ENCODE results near the gene ZDHHC3.

ZDHHC3 gene

DNA sequence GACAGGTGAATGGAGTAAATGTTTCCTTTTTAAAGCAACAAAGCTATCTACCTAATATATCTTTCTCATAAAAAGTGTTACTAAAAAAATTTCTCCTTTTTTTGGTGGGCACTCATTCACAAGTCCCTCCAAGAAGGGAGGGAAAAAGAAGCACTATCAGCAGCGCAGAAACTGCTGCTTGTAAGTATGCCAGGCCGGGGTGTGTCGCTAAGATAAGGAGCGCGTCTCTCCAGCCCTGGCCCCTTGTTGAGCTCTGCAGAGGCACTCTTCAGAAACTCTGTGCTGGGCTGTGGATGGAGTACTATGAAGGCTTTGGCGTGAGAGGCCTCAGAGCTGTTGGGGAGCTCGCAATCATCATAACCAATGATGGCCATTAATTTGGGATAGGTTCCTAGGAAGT lies 49.1 kb downstream of the ZDHHC3 start:
- no peak for DNase-seq (ENCODE audit: low read depth, low spot score)

DNA sequence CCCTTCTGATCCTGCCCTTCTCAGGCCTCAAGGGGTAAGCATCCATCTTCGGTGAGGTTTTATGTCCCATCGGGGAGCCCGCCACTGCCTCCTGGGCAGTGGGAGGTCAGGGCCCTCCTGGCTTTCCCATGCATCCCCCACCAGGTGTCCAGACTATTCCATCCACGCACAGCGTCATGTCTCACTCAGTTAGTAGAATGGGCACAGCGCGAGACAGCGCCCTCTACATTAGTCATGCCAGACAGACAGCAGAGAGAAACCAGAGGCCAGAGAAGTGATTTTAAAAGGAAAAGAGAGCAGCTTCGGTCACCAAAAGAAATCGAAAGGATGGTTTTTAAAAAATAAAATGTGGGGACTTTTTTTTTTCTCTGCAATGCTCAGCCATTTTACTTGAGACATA lies 49.8 kb downstream of the ZDHHC3 start:
- no peak for DNase-seq (ENCODE audit: low read depth, low spot score)

- DNase-seq (ENCODE audit: low read depth, low spot score): no peak
These were observed 51.4 kb downstream of the ZDHHC3 start for GRCh38 chr3:44924457-44925084.

DNA sequence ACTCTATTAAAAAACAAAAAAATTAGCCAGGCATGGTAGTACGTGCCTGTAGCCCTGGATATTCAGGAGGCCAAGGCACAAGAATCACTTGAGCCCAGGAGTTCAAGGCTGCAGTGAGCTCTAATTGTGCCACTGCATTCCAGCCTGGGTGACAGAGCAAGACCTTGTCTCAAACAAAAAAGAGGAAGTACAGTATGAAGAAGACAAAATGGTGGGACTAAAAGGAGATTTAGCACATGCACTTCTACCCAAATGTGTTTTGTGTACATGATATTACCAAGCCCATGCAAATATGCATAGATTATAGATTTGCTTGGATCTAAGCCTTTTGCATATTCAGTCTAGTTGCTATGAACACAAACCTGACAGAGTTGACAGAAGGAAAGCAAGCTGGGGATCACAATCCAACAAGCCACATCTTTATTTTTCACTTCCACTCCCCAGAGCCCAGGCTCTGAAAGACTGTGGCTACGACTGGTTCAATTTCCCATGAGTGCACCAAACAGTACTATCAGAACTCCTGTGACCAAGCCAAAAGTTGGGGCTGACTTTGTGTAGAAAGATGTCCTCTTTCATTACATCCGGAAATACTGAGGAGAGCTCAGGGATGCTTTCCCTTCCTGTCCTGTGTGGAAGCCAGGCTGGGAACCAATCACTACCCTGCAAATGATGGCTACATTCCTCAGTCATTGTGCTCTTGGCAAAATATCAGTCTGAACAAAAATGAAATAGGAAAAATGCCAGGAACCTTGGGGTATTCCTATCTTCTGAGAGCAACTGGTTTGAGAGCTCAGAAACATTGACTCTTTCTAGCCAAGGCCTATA lies 52.1 kb downstream of the ZDHHC3 start:
- DNase-seq (ENCODE audit: low read depth, low spot score): no peak

GRCh38 chr3:44920081-44920480 lies 55.9 kb downstream of the ZDHHC3 start:
- DNase-seq (ENCODE audit: low read depth, low spot score): no peak

- DNase-seq (ENCODE audit: low read depth, low spot score): no peak
These were observed 57.4 kb downstream of the ZDHHC3 start for GRCh38 chr3:44918581-44918980.

DNA sequence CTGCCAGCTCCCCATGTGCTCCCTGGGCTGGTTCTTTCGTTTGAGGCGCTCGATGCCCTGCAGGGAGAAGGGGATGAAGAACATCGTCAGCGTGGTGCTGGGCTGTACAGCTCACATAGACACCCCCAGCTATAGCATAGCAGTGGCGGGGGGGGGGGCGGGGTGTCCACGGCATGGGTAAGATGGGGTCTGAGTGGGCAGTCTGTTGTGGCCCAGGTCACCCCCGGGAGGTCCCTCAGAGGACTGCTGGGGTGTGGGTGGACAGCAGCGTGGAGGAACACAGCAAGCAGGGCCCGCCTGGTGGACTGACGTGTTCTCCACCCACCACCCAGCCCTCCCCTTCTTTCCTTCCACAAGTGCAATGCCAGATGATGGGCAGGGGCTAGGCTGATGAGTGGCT lies 57.9 kb downstream of the ZDHHC3 start:
- DNase-seq (ENCODE audit: low read depth, low spot score): no peak

DNA sequence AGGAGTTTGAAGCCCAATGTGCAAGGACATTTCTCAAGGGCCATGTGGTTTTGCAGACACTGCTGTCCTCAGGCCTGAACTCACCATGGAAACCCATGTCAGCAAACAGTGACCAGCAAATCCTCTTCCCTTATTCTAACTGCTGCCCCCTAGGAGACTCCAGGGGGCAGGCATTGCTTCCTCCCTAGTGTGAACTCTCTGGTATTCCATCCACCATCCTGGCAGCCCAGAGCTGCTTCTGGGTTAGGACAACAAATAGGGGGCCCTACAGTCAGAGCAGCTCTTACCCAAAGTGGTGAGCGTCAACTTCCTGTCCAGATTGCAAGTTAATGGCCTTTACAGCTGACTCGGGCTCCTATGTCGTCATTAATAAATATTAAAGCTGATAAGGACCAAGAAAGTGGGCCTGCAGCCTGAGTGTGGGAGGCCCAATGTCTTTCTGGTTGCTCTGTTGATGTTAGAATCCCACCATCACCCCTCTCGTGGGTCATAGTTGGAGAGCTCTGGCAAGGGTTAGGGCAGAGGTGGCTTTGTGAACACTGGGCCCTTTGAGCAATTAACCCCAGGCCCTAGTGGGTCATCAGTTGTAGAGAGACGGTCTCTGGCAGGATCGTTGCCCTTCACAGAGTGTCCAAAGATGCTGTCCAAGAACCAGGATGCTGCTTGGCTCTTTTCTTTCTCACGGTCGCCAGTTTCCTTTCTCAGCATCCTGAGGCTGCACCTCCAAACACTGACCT lies 60.1 kb downstream of the ZDHHC3 start:
- DNase-seq (ENCODE audit: low read depth, low spot score): no peak

DNA sequence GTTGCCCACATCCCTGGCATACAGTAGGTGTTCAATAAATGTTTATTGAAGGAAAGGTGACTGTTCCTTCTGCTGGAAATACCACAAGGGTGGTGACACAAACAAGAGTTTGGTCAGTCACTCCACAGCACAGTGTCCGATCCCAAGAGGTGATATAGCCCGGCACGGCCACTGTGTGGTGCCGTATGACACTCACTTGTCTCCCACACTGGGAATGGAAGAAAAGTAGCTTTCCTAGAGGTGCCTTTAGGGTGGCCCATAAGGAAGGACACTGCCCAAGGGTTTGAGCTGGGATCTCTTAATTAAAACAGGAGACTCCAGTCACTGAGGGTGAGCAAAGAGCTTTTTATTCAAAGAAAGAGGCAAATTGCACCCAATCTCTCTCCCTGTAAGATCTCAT lies 61.0 kb downstream of the ZDHHC3 start:
- DNase-seq (ENCODE audit: low read depth, low spot score): no peak

- DNase-seq (ENCODE audit: low read depth, low spot score): peak; percentile 33
These were observed 62.0 kb downstream of the ZDHHC3 start for GRCh38 chr3:44913868-44914468.

DNA sequence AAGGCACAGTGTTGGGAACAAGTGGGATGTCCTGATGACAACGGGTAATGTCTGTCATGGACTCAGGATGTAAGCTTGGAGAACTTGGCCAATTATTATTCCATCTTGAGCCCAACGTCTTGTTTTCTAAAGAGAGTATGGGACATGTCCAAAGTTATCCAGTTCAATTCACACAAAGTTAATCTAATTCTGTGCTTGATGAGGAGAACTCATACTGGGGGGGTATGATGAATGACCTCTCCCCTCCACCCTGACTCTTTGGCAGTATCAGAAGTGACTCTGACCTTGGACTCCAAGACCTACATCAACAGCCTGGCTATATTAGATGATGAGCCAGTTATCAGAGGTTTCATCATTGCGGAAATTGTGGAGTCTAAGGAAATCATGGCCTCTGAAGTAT lies 65.3 kb downstream of the ZDHHC3 start:
- no peak for DNase-seq (ENCODE audit: low read depth, low spot score)

GRCh38 chr3:44909063-44909462 lies 66.9 kb downstream of the ZDHHC3 start:
- no peak for DNase-seq (ENCODE audit: low read depth, low spot score)

DNA sequence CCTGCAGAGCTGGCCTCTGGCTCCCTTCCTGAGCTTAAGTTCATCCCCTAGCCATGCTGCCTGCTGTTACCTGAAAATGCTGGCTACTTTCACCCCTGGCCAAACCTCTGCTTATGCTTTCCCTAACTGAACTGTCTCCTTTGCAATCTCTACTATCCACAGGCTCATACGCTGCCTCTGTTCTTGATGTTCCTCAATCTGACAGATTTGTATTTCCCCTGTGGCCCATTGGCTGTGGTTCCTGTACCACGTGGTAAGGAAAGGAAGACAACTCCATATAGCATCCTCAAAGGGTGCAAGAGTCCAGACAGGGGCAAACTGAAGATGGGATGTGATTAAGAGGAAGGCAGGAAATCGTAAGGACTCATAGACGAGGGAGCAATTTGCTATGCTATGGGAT lies 68.4 kb downstream of the ZDHHC3 start:
- no peak for DNase-seq (ENCODE audit: low read depth, low spot score)

DNA sequence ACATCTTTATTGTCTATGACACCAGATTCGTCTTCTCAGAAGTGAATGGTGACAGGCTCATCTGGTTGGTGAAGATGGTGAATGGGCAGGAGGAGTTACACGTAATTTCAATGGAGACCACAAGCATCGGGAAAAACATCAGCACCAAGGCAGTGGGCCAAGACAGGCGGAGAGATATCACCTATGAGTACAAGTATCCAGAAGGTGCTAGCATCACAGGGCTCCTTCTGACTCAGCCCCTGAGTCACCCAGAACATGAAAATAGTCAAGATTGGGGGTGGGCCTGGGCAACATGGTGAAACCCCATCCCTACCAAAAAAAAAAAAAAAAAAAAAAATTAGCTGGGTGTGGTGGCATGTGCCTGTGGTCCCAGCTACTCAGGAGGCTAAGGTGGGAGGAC lies 69.0 kb downstream of the ZDHHC3 start:
- DNase-seq (ENCODE audit: low read depth, low spot score): no peak

DNA sequence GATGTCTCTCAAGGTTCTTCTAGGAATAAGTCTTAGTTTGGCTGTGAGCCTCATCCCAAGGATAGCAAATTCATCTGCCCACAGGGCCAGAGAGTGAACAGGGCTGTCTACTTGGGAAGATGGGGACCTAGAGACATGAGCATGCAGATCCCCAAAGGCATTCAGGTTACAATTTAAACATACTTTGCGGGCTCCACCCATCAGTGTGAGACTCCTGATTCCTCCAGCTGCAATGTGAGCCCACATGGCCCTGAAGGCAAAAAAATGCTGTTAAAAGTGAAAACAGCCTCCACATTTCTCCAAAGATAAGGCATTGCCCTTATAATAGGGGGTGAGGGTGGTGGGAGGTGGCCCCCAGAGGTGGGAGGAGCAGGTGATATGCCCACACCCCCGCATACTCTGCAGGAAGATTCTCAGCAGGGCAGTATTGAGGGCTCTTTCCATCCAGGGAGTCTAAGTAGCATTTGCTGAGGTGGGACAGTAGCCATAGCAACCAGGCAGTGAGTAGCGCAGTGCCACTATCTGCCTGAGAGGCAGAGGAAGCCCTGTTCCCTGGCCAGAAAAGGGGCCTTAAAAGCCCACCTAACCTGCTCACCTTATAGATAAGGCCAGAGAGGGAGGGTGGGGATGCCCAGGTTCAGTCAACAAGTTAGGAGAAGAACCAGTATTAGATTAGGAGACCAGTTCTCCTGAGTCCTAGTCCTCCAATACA lies 70.4 kb downstream of the ZDHHC3 start:
- DNase-seq (ENCODE audit: low read depth, low spot score): no peak

GRCh38 chr3:44903751-44904150 lies 72.2 kb downstream of the ZDHHC3 start:
- DNase-seq (ENCODE audit: low read depth, low spot score): no peak

DNA sequence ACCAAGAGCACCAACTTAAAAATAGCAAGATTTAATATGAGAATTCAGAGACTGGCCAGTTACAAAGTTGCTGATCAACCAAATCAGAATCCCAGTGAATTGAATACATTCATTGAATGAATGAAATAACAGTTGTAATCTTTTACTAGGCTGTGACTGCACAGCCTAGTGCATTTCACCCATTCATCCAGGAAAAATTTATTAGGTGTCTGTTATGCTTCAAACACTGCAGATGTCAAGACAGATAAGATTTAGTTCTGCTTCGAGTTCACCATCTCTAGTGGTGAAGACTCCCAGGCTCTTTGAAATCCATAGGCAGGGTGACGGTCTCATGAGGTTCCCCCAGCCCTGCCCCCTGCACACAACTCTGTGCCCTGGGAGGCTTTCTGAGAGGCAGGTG lies 72.7 kb downstream of the ZDHHC3 start:
- DNase-seq (ENCODE audit: low read depth, low spot score): no peak

- DNase-seq (ENCODE audit: low read depth, low spot score): no peak
These were observed 73.3 kb downstream of the ZDHHC3 start for GRCh38 chr3:44902628-44903027.

GRCh38 chr3:44899683-44900367 lies 76.1 kb downstream of the ZDHHC3 start:
- no peak for DNase-seq (ENCODE audit: low read depth, low spot score)

DNA sequence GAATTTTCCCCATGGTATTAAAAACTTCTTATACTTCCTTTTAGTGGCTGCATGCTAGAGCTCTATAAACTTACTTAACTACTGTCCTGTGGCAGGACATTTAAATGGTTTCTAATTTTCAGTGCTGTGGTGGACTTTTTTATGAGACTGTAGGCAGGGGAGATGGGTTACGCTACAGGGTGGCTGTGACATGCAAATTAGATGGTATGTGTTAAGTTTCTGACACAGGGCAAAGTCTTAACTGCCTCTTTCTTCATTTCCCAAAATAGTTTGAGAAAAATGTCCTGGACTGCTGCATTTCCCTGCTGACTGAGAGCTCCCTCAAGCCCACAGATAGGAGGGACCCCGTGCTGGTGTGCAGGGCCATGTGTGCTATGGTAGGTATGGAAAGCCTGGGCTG lies 79.5 kb downstream of the ZDHHC3 start:
- no peak for DNase-seq (ENCODE audit: low read depth, low spot score)

- DNase-seq (ENCODE audit: low read depth, low spot score): no peak
These were observed 81.5 kb downstream of the ZDHHC3 start for GRCh38 chr3:44894485-44894884.

Measured in smooth muscle cell of the brain vasculature (primary cell).